ENCODE data around the gene PTPRCAP. TPM values are rescaled to one million over a fixed set of nuclear protein-coding genes. Genes with fewer than 3 reads are reported as not detected.
A peak's percentile ranks its signal among the peaks of the same experiment; 100 is the strongest.

Gene PTPRCAP
- polyA plus RNA-seq, 1 of the 3 experiments (the other 2 are of a cell fraction) = 1.4 TPM

DNA sequence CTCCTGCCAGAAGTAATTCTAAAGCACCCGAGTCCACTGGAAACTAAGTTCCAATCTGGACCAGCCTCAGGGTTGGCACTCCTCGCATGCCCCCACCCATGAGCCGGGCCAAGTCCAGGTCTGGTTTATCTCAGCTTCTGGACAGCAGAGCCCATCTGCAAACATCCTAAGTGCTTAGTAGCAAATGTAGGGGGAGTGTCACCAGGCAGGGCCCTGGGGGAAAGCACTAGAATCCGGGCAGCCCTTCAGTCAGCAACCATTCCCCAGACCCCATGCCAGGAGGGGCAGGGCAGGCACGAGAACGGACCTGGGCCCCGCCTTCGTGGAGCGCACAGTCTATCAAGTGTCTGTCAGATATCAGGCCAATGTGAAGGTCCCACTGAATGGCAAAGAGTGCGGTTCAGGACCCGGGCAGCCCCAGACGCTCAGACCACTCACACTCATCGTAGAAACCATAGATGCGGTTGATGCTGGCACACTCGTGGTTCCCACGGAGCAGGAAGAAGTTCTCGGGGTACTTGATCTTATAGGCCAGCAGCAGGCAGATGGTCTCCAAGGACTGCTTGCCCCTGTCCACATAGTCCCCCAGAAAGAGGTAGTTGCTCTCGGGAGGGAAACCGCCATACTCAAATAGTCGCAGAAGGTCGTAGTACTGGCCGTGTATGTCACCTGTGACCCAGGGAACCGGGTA is 37.1 kb downstream of the PTPRCAP start:
- Histone ChIP-seq H3K9me3 (no peaks in the 10 kb centered on the region), H3K27me3 (ENCODE audit: insufficient read depth) (no peaks in the 10 kb centered on the region), H4K20me1 (ENCODE audit: insufficient read depth) (peaks cover 14% of the 10 kb centered on the region), H3K36me3 (replicated peaks in 1 of 2; ENCODE audit: control insufficient read depth in 1 of 2, insufficient read depth in 2 of 2, low read length in 1 of 2) (peaks cover 8 to 22% of the 10 kb centered on the region in 2 experiments), H3K9ac (peak overlapping the region; percentile 95), H3K27ac (ENCODE audit: low read depth in 2 of 2, low read length in 1 of 2) (peak overlapping the region; percentile 81 to 91; a peak in 3 of 4 replicates), H3F3A (replicated peaks; ENCODE audit: insufficient read depth) (peaks cover 5% of the 10 kb centered on the region), H3K4me3 (ENCODE audit: low read depth in 2 of 2, low read length in 1 of 2) (peak overlapping the region; percentile 85 to 89), H2AFZ (ENCODE audit: low read depth) (no peak overlapping the region), H3K9me2 (no peaks in the 10 kb centered on the region), H3K79me2 (ENCODE audit: insufficient read depth) (peaks cover 25% of the 10 kb centered on the region), H3K4me2 (peak overlapping the region; percentile 98), H3K4me1 (ENCODE audit: control insufficient read depth in 1 of 2, insufficient read depth in 2 of 2, low read depth in 1 of 2, low read length in 1 of 2) (peaks cover 9 to 17% of the 10 kb centered on the region in 2 experiments; a peak in 2 of 4 replicates)
- TF ChIP-seq TEAD4 (IDR thresholded peaks at IDR 0.05; ENCODE audit: borderline replicate concordance, insufficient read depth) (no peak), EP300 (IDR thresholded peaks at IDR 0.05; ENCODE audit: borderline replicate concordance in 1 of 2, low read depth in 1 of 2, low read length in 1 of 2) (peak in 1 of 2 experiments; percentile 73; a peak in 2 of 4 replicates), FOXJ3 (CRISPR knock-in tag; IDR thresholded peaks at IDR 0.05) (0 out of 2 replicates have a peak, but pooled peaks have one; percentile 10), SIN3A (IDR thresholded peaks at IDR 0.05; ENCODE audit: borderline replicate concordance, low read depth, low read length) (no peak), NRF1 (IDR thresholded peaks at IDR 0.05; ENCODE audit: low read depth, low read length) (no peak), GABPA (IDR thresholded peaks at IDR 0.05; ENCODE audit: low read depth) (no peak), NFIC (IDR thresholded peaks at IDR 0.05; ENCODE audit: borderline replicate concordance) (no peak), SMC3 (IDR thresholded peaks at IDR 0.05; ENCODE audit: low read depth, low read length) (no peak), FOXM1 (IDR thresholded peaks at IDR 0.05; ENCODE audit: low read depth) (no peak), MEF2A (IDR thresholded peaks at IDR 0.05; ENCODE audit: borderline replicate concordance, low read depth) (no peak), RAD21 (IDR thresholded peaks at IDR 0.05; ENCODE audit: low read length) (no peak), TCF12 (IDR thresholded peaks at IDR 0.05) (peak; percentile 77), TAF1 (IDR thresholded peaks at IDR 0.05; ENCODE audit: borderline replicate concordance, low read depth, low read length) (no peak), CHD2 (IDR thresholded peaks at IDR 0.05; ENCODE audit: low read length, partially characterized antibody) (peak; percentile 75), JUND (IDR thresholded peaks at IDR 0.05) (no peak), MXI1 (IDR thresholded peaks at IDR 0.05; ENCODE audit: low read depth, low read length) (peak; percentile 67), FOSL2 (IDR thresholded peaks at IDR 0.05; ENCODE audit: borderline replicate concordance, low read depth) (no peak), POLR2AphosphoS5 (IDR thresholded peaks at IDR 0.05; ENCODE audit: low read depth, low read length) (no peak; the same call in 1 of the 2 replicates), ELF1 (IDR thresholded peaks at IDR 0.05) (no peak), RCOR1 (IDR thresholded peaks at IDR 0.05; ENCODE audit: low read length) (peak; percentile 70), GATA2 (CRISPR knock-in tag; IDR thresholded peaks at IDR 0.05) (no peak; the same call in 1 of the 2 replicates), YY1 (IDR thresholded peaks at IDR 0.05; ENCODE audit: low read depth) (no peak)
- TF ChIP-seq, protein P1, sequence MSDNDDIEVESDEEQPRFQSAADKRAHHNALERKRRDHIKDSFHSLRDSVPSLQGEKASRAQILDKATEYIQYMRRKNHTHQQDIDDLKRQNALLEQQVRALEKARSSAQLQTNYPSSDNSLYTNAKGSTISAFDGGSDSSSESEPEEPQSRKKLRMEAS (IDR thresholded peaks at IDR 0.05; ENCODE audit: low read depth) = no peak
- TF ChIP-seq, protein P2, sequence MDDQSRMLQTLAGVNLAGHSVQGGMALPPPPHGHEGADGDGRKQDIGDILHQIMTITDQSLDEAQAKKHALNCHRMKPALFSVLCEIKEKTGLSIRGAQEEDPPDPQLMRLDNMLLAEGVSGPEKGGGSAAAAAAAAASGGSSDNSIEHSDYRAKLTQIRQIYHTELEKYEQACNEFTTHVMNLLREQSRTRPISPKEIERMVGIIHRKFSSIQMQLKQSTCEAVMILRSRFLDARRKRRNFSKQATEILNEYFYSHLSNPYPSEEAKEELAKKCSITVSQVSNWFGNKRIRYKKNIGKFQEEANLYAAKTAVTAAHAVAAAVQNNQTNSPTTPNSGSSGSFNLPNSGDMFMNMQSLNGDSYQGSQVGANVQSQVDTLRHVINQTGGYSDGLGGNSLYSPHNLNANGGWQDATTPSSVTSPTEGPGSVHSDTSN (IDR thresholded peaks at IDR 0.05) = peak; percentile 42; the same call in 1 of the 2 replicates
- TF ChIP-seq, protein P3, sequence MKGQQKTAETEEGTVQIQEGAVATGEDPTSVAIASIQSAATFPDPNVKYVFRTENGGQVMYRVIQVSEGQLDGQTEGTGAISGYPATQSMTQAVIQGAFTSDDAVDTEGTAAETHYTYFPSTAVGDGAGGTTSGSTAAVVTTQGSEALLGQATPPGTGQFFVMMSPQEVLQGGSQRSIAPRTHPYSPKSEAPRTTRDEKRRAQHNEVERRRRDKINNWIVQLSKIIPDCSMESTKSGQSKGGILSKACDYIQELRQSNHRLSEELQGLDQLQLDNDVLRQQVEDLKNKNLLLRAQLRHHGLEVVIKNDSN (IDR thresholded peaks at IDR 0.05; ENCODE audit: borderline replicate concordance, low read depth) = no peak
- TF ChIP-seq, protein P4, sequence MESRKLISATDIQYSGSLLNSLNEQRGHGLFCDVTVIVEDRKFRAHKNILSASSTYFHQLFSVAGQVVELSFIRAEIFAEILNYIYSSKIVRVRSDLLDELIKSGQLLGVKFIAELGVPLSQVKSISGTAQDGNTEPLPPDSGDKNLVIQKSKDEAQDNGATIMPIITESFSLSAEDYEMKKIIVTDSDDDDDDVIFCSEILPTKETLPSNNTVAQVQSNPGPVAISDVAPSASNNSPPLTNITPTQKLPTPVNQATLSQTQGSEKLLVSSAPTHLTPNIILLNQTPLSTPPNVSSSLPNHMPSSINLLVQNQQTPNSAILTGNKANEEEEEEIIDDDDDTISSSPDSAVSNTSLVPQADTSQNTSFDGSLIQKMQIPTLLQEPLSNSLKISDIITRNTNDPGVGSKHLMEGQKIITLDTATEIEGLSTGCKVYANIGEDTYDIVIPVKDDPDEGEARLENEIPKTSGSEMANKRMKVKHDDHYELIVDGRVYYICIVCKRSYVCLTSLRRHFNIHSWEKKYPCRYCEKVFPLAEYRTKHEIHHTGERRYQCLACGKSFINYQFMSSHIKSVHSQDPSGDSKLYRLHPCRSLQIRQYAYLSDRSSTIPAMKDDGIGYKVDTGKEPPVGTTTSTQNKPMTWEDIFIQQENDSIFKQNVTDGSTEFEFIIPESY (IDR thresholded peaks at IDR 0.05; ENCODE audit: borderline replicate concordance, low read depth) = no peak
- TF ChIP-seq, protein P5, sequence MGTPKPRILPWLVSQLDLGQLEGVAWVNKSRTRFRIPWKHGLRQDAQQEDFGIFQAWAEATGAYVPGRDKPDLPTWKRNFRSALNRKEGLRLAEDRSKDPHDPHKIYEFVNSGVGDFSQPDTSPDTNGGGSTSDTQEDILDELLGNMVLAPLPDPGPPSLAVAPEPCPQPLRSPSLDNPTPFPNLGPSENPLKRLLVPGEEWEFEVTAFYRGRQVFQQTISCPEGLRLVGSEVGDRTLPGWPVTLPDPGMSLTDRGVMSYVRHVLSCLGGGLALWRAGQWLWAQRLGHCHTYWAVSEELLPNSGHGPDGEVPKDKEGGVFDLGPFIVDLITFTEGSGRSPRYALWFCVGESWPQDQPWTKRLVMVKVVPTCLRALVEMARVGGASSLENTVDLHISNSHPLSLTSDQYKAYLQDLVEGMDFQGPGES (IDR thresholded peaks at IDR 0.05; ENCODE audit: low read depth, low read length) = no peak
- peak; percentile 86 for DNase-seq
- ChIA-PET CTCF (interaction anchor here (0.7 to 4.9 kb wide), 10 partner anchors 9 to 68 kb away, joined by 3 to 32 read pairs (median 14); partner anchors contain the start of genes RAD9A, RPS6KB2 and TMEM134), POLR2A (interaction anchor here (1.0 to 2.2 kb wide), 5 partner anchors 9 to 68 kb away, joined by 3 to 32 read pairs (median 4); partner anchors contain the start of genes RAD9A and TMEM134)
- 29% methylated on average over 12 of the region's 23 CpGs for WGBS (ENCODE audit: low lambda C conversion rate)
